Astrocyte (in vitro differentiated cells and primary cell): ENCODE data around the gene CFAP45. TPM values are rescaled to one million over a fixed set of nuclear protein-coding genes. Genes with fewer than 3 reads are reported as not detected.
A peak's percentile ranks its signal among the peaks of the same experiment; 100 is the strongest.

Experiments used
- DNase-seq: peaks from one replicate; pipeline ENCODE4 v3.0.0-alpha.2; 2010; ENCODE audit warnings: low read depth
- FAIRE-seq: peaks from 2 replicates; lab custom pipeline; 2011; peaks lifted over from hg19 to GRCh38; lab: Jason Lieb, UNC
- H2AFZ ChIP-seq: 2 replicates; pipeline ENCODE4 v1.6.0; 2012; ENCODE audit warnings: low read depth, low read length, inconsistent platforms
- H3K27ac ChIP-seq: 2 replicates; pipeline ENCODE4 v1.5.1; 2011; ENCODE audit warnings: low read depth, low read length, inconsistent platforms
- H3K27me3 ChIP-seq: 2 replicates; pipeline ENCODE4 v1.6.0; 2011; ENCODE audit warnings: low read length, inconsistent platforms; ENCODE audit not compliant: insufficient read depth
- H3K36me3 ChIP-seq: 2 replicates; pipeline ENCODE4 v1.5.1; 2011; ENCODE audit warnings: low read length, inconsistent platforms; ENCODE audit not compliant: insufficient read depth
- H3K4me1 ChIP-seq: 2 replicates; pipeline ENCODE4 v1.5.1; 2011; ENCODE audit warnings: low read length, inconsistent platforms; ENCODE audit not compliant: insufficient read depth
- H3K4me2 ChIP-seq: 2 replicates; pipeline ENCODE4 v1.6.0; 2012; ENCODE audit warnings: low read length, inconsistent platforms
- H3K4me3 ChIP-seq: 2 replicates; pipeline ENCODE4 v1.5.1; 2011; ENCODE audit warnings: low read depth, mild to moderate bottlenecking, low read length, inconsistent platforms; ENCODE audit not compliant: insufficient read depth
- H3K79me2 ChIP-seq: 2 replicates; pipeline ENCODE4 v1.6.0; 2012; ENCODE audit warnings: mild to moderate bottlenecking, low read length, inconsistent platforms; ENCODE audit not compliant: insufficient read depth
- H3K9ac ChIP-seq: 2 replicates; pipeline ENCODE4 v1.6.0; 2012; ENCODE audit warnings: mild to moderate bottlenecking, low read length, inconsistent platforms
- H3K9me3 ChIP-seq: 2 replicates; pipeline ENCODE4 v1.5.1; 2012; ENCODE audit warnings: low read depth, mild to moderate bottlenecking, low read length, inconsistent platforms; ENCODE audit not compliant: insufficient read depth
- H4K20me1 ChIP-seq: 2 replicates; pipeline ENCODE4 v1.6.0; 2012; ENCODE audit warnings: low read length, inconsistent platforms; ENCODE audit not compliant: insufficient read depth
- H3K27ac Mint-ChIP-seq: one replicate; pipeline ENCODE4 v1.8.0; 2021; ENCODE audit warnings: mild to moderate bottlenecking, mixed read lengths; ENCODE audit not compliant: unreplicated experiment
- H3K27me3 Mint-ChIP-seq: one replicate; pipeline ENCODE4 v1.8.0; 2021; ENCODE audit warnings: low read depth, mixed read lengths; ENCODE audit not compliant: unreplicated experiment
- H3K36me3 Mint-ChIP-seq: one replicate; pipeline ENCODE4 v1.8.0; 2021; ENCODE audit warnings: low read depth, mixed read lengths; ENCODE audit not compliant: unreplicated experiment
- H3K4me1 Mint-ChIP-seq: one replicate; pipeline ENCODE4 v1.8.0; 2021; ENCODE audit warnings: low read depth, mixed read lengths; ENCODE audit not compliant: unreplicated experiment
- H3K4me3 Mint-ChIP-seq: one replicate; pipeline ENCODE4 v1.8.0; 2021; ENCODE audit warnings: mild to moderate bottlenecking, moderate library complexity, mixed read lengths; ENCODE audit not compliant: unreplicated experiment
- H3K9me3 Mint-ChIP-seq: one replicate; pipeline ENCODE4 v1.8.0; 2021; ENCODE audit warnings: mild to moderate bottlenecking, mixed read lengths; ENCODE audit not compliant: unreplicated experiment
- CTCF ChIP-seq: IDR thresholded peaks from 2 replicates; pipeline ENCODE4 v1.5.1; 2011; ENCODE audit warnings: low read depth, mild to moderate bottlenecking, inconsistent platforms, low read length, moderate library complexity; ENCODE audit not compliant: insufficient read depth
- EZH2 ChIP-seq: IDR thresholded peaks from 2 replicates; pipeline ENCODE4 v1.6.1; 2012; ENCODE audit warnings: mild to moderate bottlenecking, low read length, inconsistent platforms; ENCODE audit not compliant: insufficient read depth
- total RNA-seq: library from RNA; stranded (reverse); gene quantifications from 2 replicates; pipeline ENCODE4 v1.2.1, GENCODE V29; 2021

Gene CFAP45
- total RNA-seq, 1 donor from 2014 or later, result 3.2 TPM

- Histone ChIP-seq H3K4me1 (no peaks in the 10 kb centered on the region), H3K27me3 (no peaks in the 10 kb centered on the region), H4K20me1 (no peaks in the 10 kb centered on the region), H3K4me3 (no peak overlapping the region), H3K36me3 (no peaks in the 10 kb centered on the region), H3K9ac (no peak overlapping the region), H3K27ac (no peak overlapping the region), H3K4me2 (no peak overlapping the region), H2AFZ (no peak overlapping the region), H3K79me2 (no peaks in the 10 kb centered on the region), H3K9me3 (no peaks in the 10 kb centered on the region)
- H3K4me3 Mint-ChIP-seq, result no peak overlapping the region
- peaks cover 11% of the 10 kb centered on the region for H3K27me3 Mint-ChIP-seq
- H3K9me3 Mint-ChIP-seq, result peaks cover 5% of the 10 kb centered on the region
- TF ChIP-seq EZH2 (no peak), CTCF (no peak)
- H3K4me1 Mint-ChIP-seq, result peaks cover 7% of the 10 kb centered on the region
- peaks cover 8% of the 10 kb centered on the region for H3K36me3 Mint-ChIP-seq
- no peak for FAIRE-seq
- no peak overlapping the region for H3K27ac Mint-ChIP-seq
- DNase-seq, result no peak
Observed at GRCh38 chr1:159839116-159839849, 60.7 kb downstream of the CFAP45 start.

GRCh38 chr1:159838715-159839114, 61.2 kb downstream of the CFAP45 start:
- Histone ChIP-seq H3K4me1 (no peaks in the 10 kb centered on the region), H3K4me2 (no peak overlapping the region), H3K27ac (no peak overlapping the region), H3K27me3 (no peaks in the 10 kb centered on the region), H2AFZ (no peak overlapping the region), H3K79me2 (no peaks in the 10 kb centered on the region), H3K36me3 (no peaks in the 10 kb centered on the region), H4K20me1 (no peaks in the 10 kb centered on the region), H3K4me3 (no peak overlapping the region), H3K9ac (no peak overlapping the region), H3K9me3 (no peaks in the 10 kb centered on the region)
- Mint-ChIP-seq H3K36me3 (peaks cover 8% of the 10 kb centered on the region), H3K9me3 (peaks cover 2% of the 10 kb centered on the region), H3K4me3 (no peak overlapping the region), H3K27ac (no peak overlapping the region), H3K27me3 (peaks cover 11% of the 10 kb centered on the region), H3K4me1 (peaks cover 7% of the 10 kb centered on the region)
- peak; percentile 26 for DNase-seq
- TF ChIP-seq EZH2, result no peak
- TF ChIP-seq CTCF, result no peak
- no peak for FAIRE-seq

- no peak for DNase-seq
- Histone ChIP-seq H2AFZ (no peak overlapping the region), H3K9me3 (no peaks in the 10 kb centered on the region), H3K4me3 (no peak overlapping the region), H3K79me2 (no peaks in the 10 kb centered on the region), H4K20me1 (no peaks in the 10 kb centered on the region), H3K9ac (no peak overlapping the region), H3K27me3 (no peaks in the 10 kb centered on the region), H3K27ac (no peak overlapping the region), H3K4me1 (no peaks in the 10 kb centered on the region), H3K4me2 (no peak overlapping the region), H3K36me3 (no peaks in the 10 kb centered on the region)
- Mint-ChIP-seq H3K9me3 (no peaks in the 10 kb centered on the region), H3K27me3 (peaks cover 11% of the 10 kb centered on the region), H3K4me1 (peaks cover 16% of the 10 kb centered on the region), H3K4me3 (no peak overlapping the region), H3K36me3 (peaks cover 8% of the 10 kb centered on the region), H3K27ac (no peak overlapping the region)
- no peak for FAIRE-seq
- TF ChIP-seq CTCF, result no peak
- TF ChIP-seq EZH2, result no peak
Observed at GRCh38 chr1:159835862-159836525, 64.0 kb downstream of the CFAP45 start.
